ENCODE data around the gene DSCAM.

Gene DSCAM

DNA sequence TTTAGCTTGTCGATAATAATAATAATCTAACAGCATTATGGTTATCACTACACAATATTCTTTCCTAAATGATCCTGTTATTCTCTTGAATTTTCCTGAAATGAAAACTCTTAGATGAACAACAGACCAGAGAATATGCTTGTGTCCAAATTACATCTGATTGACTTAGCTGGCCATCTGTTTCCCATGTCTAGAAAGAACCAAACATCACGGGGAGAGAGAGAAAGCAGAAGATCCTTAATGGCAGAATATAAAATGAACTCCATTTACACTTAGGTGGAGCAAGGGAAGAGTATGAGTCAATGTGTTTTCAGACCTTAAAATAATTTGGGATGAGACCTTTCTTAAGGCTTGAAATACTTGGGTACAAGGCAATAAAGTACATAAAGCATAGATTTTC is 162.2 kb downstream of the DSCAM start:
- H3K27ac ChIP-seq: no peak overlapping the region
- TF ChIP-seq, protein P1, sequence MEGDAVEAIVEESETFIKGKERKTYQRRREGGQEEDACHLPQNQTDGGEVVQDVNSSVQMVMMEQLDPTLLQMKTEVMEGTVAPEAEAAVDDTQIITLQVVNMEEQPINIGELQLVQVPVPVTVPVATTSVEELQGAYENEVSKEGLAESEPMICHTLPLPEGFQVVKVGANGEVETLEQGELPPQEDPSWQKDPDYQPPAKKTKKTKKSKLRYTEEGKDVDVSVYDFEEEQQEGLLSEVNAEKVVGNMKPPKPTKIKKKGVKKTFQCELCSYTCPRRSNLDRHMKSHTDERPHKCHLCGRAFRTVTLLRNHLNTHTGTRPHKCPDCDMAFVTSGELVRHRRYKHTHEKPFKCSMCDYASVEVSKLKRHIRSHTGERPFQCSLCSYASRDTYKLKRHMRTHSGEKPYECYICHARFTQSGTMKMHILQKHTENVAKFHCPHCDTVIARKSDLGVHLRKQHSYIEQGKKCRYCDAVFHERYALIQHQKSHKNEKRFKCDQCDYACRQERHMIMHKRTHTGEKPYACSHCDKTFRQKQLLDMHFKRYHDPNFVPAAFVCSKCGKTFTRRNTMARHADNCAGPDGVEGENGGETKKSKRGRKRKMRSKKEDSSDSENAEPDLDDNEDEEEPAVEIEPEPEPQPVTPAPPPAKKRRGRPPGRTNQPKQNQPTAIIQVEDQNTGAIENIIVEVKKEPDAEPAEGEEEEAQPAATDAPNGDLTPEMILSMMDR (conservative IDR thresholded peaks at IDR 0.05): no peak

DNA sequence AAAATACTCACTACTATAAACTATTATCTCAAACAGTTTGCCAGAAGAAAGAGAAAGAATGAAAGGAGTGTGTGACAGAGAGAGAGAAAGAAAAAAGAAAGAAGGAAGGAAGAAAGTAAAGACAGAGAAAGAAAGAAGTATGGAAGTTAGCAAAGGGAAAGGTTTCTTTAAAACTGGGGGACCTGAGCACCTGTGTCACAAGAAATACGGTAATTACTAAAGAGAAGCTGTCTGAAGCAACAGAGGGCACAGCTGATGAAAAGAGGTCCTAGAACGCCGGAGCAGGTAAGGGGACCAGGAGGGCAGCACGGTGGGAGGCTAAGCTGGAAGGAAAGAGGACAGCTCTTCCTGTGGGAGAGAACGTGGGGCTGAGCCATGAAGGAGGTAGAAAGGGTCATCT is 163.6 kb downstream of the DSCAM start:
- TF ChIP-seq, protein P1 (conservative IDR thresholded peaks at IDR 0.05): no peak
- H3K27ac ChIP-seq: no peak overlapping the region

DNA sequence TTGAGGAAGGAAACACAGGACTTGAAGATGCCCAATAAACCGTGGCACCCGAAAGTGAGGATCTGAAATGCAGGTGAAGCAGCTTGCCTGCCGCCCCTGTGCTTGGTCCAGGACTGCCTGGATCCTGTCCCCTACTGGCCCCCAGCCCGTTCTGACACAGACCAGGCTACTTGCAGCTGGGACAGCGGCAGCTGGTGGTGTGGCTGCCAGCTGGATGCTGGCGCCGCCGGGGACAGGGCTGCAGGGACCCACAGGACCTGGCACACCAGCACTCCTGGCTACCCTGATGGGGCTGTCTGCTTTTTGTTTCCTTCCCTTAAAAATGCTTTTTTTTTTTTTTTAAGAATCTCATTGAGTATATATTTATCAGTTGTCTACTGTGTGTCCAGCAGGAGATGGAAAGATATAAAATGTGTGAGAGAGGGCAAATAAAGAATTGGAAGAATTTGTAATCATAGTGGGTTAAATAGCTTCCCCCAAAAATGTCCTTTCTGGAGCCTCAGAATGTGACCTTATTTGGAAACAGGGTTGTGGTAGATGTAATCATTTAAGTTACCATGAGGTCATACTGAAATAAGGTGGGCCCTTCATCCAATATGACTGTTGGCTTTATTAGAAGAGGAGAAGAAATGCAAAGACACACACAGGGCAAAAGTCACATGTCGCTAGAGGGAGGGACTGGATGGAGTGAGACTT is 165.6 kb downstream of the DSCAM start:
- TF ChIP-seq, protein P1 (conservative IDR thresholded peaks at IDR 0.05): 0 out of 2 replicates have a peak, but pooled peaks have one; percentile 4
- peak overlapping the region; percentile 89 for H3K27ac ChIP-seq

DNA sequence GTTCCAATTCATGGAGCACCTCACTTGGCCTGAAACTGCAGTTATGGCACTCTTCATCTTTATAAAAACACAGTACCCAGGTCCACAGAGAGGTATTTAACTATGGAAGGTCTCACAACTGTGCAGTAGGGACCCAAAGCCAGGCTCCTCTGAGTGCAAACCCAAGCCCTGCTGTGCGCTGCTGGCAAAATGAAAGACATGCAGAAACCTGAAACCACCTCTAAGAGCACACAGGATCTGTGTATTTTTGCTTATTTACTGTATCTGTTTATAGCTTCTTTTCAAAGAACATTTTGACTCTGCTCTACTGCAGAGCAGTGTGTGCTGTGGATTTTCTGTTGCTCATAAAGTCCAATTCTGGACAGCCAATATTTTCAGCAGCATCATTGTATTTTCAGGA is 166.6 kb downstream of the DSCAM start:
- TF ChIP-seq, protein P1 (conservative IDR thresholded peaks at IDR 0.05): no peak; the same call in 1 of the 2 replicates
- peak overlapping the region; percentile 89 for H3K27ac ChIP-seq

DNA sequence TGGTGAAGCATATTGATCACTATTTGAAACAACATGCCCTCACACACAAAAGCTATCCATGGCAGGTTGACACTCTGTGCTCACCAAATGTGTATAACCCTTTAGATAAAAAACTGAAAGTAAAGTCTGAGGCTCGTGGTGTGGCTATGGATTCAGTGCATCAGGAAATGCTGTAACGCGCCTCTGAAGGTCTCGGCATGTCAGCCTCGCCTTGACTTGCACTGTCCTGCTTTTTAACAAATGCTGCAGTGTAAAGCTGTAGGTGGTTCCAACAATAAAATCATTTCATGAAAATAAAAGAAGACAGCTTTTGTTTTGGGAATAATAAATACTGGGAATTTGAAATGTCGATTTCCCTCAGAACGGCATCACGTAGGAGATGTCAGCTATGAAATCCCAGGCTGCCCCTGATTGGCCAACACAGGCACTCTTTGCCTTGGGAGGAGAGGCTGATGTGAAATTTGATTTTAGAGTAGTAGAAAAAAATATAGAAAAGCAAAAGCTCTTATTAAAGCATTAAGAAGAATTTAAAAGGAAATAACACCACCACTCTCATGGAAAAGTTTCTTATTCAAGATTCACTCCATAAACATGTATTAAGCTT is 168.2 kb downstream of the DSCAM start:
- H3K27ac ChIP-seq: peak overlapping the region; percentile 4; the same call in 1 of the 2 replicates
- TF ChIP-seq, protein P1 (conservative IDR thresholded peaks at IDR 0.05): no peak

DNA sequence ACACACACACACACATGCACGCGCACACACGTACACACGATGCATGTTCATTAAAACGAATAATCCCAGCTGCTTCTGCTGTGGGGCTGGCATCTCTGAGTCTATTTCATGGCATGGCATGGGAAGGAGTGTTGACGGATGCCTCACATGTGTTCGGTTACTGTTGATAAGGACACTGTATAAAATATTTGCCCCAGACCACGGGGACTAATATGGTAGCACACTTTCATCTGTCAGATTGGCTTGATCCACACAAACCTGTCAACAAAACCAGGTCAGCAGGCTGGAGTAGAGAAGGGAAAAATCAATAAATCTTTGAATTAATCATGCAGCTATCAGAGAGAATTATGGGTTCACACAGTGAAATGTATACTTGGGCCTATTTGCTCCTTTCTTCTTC is 171.9 kb downstream of the DSCAM start:
- TF ChIP-seq, protein P1 (conservative IDR thresholded peaks at IDR 0.05): no peak
- H3K27ac ChIP-seq: no peak overlapping the region

DNA sequence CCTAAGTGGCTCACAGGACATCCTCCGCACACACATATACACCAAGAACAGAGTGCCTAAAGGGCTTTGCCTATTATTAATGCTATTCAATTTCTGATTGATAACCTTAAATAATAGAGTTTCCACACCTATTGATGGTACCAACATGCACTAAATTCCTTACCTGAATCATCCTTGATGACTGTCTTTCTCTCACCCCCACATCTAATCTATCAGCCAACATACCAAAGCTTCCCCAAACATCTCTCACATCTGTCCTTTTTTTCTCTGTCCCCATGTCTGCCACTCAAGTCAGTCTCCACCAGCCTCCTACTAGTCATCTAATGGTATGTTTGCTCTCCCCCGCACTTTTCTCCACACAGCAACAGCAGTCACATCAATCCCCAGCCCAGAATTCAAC is 174.4 kb downstream of the DSCAM start:
- TF ChIP-seq, protein P1 (conservative IDR thresholded peaks at IDR 0.05): no peak
- no peak overlapping the region for H3K27ac ChIP-seq

All from VCaP (cell line).